Amygdala (tissue), 56 donors: ENCODE results near the gene TCP10L.
"Not testable (repeated sequence)": the region's sequence is repeated elsewhere in the genome, so short reads cannot be mapped to it uniquely, and the experiment has no call there.

ENCODE experiments used
- DNase-seq, 56 donors: peaks; one replicate each; lab custom pipeline; 2025; lab: John Stamatoyannopoulos, UW

TCP10L gene

DNA sequence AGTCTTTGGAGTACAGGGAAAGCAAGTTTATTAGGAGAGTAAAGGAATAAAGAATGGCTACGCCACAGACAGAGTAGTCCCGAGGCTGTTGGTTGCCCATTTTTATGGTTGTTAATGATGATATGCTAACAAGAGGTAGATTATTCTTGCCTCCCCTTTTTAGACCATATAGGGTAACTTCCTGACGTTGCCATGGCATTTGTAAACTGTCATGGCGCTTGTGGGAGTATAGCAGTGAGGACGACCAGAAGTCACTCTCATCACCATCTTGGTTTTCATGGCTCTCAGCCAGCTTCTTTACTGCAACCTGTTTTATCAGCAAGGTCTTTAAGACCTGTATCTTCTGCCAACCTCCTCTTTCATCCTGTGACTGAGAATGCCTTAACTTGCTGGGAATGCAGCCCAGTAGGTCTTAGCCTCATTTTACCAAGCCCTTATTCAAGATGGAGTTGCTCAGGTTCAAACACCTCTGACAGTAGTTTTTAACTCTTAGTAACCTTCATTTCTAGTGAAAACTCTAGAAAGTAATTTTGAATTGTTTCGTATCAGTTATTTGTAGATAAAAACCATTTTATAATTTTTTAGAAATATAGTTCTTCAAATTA, 26.2 kb downstream of the TCP10L start:
- no peak for DNase-seq

GRCh38 chr21:32558106-32558505, 27.2 kb downstream of the TCP10L start:
- no peak for DNase-seq

- DNase-seq: no peak
Observed at GRCh38 chr21:32554832-32555638, 30.3 kb downstream of the TCP10L start.

DNA sequence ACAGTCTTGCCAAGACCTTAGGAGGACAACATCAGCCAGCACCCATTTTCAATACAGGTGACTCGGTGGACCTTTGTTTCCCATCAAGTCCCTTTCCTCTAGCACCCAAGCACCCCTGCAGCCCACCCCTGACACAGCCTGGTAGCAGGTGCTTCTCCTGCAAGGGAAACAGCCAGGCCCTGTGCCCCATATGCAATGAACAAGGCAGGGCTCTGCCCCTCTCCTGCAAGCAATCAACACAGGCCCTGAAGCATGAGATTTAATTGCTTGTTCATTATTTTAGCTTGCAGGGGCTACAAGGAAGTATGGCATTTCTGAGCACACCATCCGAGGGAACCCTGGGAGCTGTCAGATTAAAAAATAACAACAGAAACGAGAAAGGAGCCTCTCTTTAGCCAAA, 35.4 kb downstream of the TCP10L start:
- no peak for DNase-seq

DNA sequence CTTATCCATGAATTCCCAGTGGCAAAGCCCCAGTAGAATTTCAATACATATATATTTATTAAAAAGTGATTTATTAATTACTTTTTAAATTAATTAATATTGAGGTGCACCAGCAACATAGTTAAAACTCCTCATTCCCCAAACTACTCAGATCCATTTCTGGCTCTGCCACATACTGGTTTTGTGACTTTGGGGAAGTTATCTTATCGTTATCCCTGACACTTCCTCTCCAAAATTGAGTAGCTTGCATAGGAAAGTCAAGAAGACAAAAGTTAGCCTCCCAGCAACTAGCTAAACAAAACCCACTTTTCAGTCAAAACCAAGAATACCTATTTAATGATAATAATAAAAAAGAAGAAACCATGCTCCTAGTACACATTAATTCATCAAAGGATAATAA, 35.9 kb downstream of the TCP10L start:
- DNase-seq: no peak

- DNase-seq: no peak
Observed at GRCh38 chr21:32548978-32549377, 36.3 kb downstream of the TCP10L start.

DNA sequence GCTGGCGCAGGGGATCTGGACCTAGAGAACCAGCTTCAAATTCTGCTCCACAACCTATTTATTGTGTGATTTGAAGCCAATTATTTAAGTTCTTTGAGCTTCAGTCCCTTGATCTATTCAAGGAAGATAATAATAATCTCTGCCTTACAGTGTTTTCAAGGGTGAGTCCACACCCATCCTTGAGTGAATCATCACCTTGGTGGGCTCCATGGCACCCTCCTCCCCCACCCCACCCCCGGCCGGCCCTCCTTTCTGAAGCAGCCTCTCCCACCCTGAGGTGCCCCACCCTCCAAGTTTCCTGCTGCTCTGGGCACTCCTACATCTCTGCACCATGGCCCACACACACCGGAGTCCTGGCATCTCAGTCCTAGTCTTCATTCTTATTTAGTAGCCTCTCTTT, 38.3 kb downstream of the TCP10L start:
- DNase-seq: no peak

- DNase-seq: no peak
Observed at GRCh38 chr21:32545948-32546441, 39.3 kb downstream of the TCP10L start.

GRCh38 chr21:32544697-32545096, 40.6 kb downstream of the TCP10L start:
- DNase-seq: no peak

GRCh38 chr21:32543975-32544374, 41.3 kb downstream of the TCP10L start:
- DNase-seq: no peak

- DNase-seq: not testable (repeated sequence)
Observed at GRCh38 chr21:32543056-32543455, 42.3 kb downstream of the TCP10L start.

DNA sequence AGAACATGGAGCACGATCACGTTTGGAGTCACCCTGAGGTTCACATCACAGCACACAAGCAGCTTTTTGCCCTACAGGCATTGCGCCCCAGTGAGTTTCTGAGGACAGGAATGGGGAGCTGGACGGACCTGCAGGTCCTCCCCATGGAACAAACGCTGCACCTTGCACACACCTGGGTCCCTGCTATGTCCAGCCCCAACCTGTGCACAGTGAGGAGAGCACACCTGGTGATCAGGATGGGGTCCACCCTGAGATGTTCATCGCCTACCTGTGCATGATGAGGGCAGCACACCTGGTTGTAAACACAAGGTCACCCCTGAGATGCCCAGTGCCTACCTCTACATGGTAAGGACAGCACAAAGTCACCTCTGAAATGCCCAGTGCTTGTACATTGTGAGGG, 45.9 kb downstream of the TCP10L start:
- no peak for DNase-seq

DNA sequence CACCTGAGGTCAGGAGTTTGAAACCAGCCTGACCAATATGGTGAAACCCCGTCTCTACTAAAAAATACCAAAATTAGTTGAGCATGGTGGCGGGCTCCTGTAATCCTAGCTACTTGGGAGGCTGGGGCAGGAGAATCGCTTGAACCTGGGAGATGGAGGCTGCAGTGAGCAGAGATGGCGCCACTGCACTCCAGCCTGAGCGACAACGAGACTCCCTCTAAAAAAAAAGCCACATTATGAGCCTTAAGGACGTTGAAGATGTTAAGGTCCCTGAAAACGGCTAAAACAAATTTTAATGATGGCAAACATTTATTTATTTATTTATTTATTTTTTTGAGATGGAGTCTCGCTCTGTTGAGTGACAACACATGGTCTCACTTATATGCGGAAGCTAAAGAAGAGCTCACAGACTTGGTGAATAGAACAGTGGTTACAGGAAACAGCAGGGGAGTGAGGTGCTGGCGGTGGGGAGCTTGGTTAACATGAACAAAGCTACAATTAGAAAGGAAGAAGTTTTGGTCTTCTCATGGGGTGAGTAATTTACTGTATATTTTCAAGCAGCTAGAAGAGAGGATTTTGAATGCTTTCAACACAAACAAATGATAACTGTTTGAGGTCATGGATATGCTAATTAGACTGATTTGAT, 47.1 kb downstream of the TCP10L start:
- DNase-seq: no peak

DNA sequence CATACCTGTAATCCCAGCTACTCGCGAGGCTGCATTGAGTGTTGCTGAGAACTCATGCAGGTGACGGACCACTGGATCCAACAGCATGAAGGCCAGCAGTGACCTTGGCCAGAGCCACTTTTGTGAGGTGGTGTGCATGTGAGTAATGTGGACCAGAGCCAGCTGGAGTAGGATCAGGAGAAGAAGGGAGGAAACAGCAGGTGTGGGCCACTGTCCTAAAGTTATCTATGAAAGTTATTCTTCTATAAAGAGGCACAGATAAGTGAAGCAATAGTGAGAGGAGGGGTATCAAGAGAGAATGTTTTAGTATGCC, 47.8 kb downstream of the TCP10L start:
- no peak for DNase-seq

- DNase-seq: no peak
Observed at GRCh38 chr21:32535612-32536011, 49.7 kb downstream of the TCP10L start.

DNA sequence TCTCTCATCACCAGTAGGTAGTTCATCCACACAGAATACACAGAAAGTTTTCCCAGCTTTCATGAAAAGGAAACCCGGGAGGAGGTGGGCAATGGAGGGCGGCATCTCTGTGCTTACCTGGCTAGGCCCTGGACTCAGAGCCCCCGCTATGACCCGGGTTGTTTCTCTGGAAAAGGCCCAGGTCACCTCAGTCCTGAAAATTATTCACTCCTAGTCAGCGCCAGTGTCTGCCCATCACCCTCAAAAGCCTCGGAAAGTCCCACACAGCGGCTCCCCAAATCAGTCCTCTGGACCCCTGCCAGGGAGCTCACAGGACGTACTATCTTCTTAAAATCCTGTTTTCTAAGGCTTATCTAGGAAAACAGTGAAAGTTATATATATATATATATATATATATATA, 51.2 kb downstream of the TCP10L start:
- no peak for DNase-seq

- no peak for DNase-seq
Observed at GRCh38 chr21:32533611-32534010, 51.7 kb downstream of the TCP10L start.

DNA sequence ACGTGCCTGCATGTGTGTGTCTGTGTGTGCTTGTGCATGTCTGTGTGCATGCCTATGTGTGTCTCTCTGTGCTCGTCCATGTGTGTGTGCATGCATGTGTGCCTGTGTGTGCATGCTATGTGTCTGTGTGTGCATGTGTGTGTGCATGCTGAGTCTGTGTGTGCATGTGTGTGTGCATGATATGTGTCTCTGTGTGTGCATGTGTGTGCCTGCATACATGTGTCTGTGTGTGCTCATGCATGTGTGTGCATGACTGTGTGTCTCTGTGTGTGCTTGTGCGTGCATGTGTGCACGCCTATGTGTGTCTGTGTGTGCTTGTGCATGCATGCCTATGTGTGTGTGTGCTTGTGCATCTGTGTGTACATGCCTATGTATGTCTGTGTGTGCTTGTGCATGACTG, 52.3 kb downstream of the TCP10L start:
- DNase-seq: no peak

DNA sequence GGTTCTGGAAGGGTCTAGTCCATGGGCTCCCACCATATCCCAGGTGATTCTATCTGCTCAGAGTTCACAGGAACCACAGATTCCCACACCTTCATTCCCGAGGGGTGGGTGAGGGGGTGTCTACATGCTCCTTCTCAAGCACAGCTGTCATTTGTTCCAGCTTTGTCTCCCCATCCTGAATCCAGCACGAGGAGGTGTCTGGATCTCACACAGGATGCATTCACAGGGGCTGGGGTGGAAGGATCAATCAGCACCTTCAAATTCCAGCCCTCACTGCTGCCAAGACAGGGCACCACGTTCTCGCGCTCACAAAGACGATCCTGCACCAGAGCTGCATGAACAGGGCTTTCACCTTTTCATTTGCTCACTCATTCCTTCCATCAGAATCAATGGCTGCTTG, 52.7 kb downstream of the TCP10L start:
- DNase-seq: no peak

GRCh38 chr21:32531561-32531960, 53.8 kb downstream of the TCP10L start:
- DNase-seq: not testable (repeated sequence)

DNA sequence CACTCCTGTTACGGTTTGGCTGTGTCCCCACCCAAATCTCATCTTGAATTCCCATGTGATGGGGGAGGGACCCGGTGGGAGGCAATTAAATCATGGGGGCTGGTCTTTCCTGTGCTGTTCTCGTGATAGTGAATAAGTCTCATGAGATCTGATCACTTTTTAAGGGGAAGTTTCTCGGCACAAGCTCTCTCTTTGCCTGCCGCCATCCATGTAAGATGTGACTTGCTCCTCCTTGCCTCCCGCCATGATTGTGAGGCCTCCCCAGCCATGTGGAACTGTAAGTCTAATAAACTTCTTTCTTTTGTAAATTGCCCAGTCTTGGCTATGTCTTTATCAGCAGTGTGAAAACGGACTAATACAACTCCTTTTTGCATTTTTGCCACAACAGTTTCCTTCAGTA, 54.5 kb downstream of the TCP10L start:
- DNase-seq: not testable (repeated sequence)

- DNase-seq: no peak
Observed at GRCh38 chr21:32529679-32530078, 55.6 kb downstream of the TCP10L start.
